Umbilical cord (tissue), 2 donors: ENCODE results near the gene ICAM5. TPM values are rescaled to one million over a fixed set of nuclear protein-coding genes. Genes with fewer than 3 reads are reported as not detected.
A peak's percentile ranks its signal among the peaks of the same experiment; 100 is the strongest.
"Not testable (repeated sequence)": the region's sequence is repeated elsewhere in the genome, so short reads cannot be mapped to it uniquely, and the experiment has no call there.

Experiments
- DNase-seq: peaks from one replicate; pipeline ENCODE4 v3.0.0-alpha.2; 2015; ENCODE audit warnings: low spot score
- total RNA-seq: library from RNA; depleted of rRNA; stranded (reverse); fragments of >200 nt; gene quantifications from one replicate; pipeline ENCODE4 v1.2.3, GENCODE V29; 2014; ENCODE audit warnings: low replicate concordance; ENCODE audit not compliant: insufficient read depth

The ICAM5 gene
- total RNA-seq, 1 donor from 2014 or later, result 3.4 TPM

DNA sequence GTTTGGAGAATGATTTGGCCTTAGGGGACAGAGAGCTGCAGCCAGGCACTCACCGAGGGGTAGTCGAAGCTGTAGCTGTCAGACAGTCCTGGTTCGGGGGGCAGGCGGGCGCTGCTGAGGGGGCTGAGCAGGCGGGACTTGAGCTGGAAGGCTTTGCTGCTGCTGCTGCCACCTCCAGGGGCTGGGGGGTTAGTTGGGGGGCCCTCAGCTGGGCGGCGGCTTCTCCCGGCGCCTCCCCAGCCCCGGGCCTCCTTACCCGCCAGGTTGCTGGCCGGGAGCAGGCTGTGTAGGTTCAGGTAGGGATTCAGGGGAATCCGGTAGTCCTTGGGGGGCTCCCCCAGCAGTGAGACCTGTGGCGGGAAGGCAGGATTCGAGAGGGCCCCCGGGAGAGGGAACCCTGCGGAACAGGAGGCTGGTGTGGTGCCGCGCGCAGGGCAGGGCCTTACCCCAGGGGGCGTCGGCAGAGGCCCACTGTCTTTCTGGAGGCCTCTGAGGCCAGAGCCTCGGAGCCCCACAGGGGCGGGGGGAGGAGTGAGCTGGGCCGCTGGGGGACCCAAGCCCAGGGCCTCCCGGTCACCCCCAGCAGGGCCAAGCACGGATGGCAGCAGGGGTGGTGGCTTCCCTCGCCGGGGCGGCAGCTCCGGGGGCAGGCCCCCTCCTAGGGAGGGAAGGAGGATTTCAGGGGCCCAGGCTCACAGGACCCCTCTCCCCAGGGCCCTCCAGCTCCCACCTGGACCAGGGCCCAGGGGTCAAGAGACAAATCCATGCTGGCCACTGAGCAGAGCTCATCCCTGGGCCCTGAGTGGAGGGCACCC is 31.1 kb downstream of the ICAM5 start:
- DNase-seq, result no peak

DNA sequence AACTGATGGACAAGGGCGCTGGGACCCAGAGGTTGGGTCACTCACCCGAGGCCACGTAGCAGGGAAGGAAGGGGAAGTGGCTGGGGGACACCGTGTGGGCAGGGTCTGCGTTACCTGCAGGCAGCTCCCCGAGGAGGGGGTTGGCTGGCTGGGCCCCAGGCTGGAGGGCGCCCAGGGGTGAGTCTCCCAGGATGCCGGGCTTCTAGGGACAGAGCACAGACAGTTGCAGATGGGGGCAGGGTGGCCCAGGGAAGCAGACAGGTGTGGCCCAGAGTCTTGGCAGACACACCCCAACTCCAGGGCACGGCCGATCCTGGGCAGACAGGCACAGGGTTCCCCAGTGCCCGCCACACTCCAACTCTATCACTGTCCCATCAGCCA is 31.7 kb downstream of the ICAM5 start:
- DNase-seq, result no peak

DNA sequence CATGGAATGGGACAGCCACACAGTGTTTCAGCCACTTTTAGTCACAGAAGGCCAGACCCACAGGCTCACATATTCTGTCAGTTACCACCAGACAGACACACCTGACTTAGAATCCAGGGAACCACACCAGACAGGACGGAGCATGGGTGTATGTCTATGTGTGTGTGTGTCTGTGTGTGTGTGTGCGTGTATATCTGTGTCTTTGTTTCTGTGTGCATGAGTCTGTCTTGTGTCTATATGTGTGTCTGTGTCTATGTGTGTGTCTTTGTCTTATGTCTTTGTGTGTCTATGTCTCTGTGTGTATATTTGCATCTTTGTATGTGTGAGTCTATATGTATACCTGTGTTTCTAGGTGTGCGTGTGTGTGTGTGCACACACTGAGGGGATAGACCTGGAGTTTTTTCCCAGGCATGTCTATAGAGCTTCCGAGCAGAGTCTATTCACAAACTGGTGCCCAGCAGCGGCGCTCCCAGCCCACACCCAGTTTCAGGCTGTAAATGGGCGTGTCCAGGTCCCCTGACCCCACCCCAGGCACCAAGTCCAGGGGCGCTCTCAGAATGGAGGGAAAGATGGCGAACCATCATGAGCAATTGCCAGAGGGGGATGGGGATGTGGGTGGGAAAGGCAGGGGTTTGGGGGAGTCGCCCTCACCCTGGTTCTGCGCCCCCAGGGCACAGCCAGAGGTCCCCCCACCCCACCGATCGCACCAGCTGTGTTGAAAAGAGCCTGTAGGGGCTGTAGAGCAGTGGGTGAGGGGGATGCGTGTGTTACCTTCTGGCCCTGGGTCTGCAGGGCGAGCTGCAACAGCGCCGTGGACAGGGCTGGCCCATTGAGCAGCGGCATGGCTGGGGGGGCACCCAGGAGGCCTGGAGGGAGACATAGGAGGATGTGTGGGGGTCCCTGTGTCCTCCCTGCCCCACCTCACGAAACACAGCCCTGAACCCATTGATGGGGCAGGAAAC is 32.4 kb downstream of the ICAM5 start:
- DNase-seq, result no peak

DNA sequence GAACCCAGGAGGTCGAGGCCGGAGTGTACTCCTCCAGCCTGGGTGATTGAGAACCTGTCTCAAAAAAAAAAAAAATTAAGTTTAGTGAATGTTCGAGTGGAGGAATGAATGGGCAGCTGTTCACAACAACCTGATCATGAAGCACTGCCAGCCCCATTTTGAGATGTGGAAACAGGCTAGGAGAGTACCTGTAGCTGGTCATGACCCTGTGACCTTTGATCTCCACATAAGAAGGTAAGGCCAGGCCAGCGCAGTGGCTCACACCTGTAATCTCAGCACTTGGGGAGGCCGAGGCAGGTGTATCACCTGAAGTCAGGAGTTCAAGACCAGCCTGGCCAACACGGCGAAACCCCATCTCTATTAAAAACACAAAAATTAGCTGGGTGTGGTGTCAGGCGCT is 36.0 kb downstream of the ICAM5 start:
- DNase-seq, result no peak

DNA sequence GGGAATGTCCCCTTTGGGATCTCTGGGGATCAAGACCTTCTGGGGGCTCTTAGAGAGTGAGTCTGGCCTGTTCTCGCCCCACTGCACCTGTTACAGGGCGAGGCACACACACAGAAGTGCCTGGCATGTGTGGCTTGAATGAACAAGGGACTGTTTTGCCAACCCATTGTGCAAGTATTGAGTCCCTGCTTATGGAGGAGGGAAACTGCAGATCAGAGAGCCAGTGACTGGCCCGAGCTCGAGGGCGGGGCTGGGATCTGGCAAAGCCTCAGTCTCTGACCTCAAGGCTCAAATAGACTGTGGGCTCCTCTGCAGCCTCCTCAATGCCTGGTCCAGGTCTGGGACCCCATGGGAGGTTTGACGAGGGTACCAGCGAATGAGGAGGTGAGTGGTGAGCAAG is 38.0 kb downstream of the ICAM5 start:
- DNase-seq, result no peak

DNA sequence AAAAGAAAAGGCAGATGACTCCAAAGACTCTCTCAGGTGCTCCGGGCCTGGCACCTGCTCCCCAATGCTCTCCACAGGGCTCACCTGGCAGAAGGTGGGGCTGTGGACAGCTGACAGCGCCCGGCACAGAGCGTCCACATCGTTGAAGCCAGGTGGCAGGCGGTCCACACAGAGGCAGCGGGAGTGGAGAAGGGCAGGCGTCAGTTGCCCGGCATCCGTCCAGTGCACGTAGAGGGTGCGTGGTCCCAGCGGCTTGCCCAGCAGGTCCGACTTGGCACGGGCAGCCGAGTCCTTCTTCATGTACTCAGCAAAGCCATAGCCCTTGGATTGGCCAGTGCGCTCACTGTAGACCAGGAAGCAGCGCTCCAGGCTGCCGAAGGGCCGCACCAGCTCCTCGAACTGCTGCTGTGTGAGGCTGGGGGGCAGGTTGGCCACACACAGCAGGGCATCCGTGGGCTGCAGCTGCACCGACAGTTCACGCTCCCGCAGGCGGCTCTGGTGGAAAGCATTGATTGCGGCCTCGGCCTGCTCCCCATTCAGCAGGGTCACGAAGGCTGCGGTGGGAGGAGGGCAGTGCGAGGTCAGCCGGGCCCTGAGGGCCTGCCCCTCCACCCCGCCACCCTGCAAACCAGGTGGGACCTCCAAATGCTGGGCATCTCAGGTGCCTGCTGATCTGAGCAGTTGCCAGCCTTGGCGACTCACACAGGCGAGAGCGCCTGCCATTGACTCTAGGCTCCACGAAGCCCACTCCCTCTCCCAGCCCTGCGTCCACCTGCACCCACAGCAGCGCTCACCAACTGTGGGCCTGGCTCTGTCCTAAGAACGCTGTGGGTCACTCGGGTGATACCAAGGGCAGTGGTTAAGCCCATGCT is 39.0 kb downstream of the ICAM5 start:
- DNase-seq, result no peak

DNA sequence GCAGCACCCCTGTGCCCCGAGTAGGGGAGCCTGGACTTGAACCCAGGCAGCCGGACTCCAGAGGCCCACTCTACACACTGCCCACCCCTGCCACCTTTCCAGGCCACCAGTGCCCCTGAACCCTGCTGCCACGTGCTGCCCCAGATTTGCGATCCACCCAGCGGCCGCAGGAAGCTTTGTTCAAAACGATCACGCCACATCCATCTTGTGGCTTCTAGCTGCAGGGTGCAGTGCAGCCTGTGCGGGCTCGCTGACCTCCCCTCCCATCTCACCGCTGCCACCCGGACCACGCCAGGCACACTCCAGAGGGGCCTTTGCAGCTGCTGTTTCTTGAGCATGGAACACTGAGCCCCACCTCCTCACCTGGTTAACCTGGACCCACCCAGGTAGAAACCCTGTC is 39.8 kb downstream of the ICAM5 start:
- DNase-seq, result no peak

DNA sequence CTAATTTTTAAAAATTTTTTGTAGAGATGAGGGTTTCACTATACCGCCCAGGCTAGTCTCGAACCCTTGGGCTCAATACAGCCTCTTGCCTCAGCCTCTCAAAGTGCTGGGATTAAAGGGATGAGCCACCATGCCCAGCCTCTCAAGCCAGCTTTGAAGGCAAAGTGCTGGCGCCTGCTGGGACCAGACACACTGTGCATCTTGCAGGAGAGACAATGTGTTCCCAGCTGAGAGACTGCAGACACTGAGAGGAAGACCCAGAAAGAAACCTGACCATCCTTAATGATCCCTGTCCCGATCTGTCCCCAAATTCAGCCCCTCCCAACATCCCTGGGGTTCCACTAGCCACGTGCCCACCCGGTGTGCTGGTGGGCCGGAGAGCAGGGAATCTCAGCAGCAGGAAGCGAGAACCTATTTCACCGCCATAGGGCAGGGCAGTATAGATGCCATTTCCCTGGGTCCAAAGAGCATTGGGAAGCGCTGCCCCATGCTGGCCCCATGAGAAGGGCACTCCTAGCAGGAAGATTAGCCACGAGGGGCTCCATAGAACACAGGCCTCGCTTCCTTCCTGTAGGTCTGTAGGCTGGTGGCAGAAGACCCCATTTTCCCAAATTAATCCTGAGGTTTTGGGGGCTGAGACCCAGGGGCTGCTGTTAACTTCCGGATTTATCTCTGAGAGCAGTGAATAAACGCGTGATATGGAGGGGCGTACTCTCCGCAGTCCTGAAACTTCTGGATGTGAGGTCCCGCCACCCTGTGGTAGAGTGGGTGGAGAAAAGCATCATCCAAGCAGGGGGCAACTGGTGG is 42.6 kb downstream of the ICAM5 start:
- DNase-seq, result no peak

DNA sequence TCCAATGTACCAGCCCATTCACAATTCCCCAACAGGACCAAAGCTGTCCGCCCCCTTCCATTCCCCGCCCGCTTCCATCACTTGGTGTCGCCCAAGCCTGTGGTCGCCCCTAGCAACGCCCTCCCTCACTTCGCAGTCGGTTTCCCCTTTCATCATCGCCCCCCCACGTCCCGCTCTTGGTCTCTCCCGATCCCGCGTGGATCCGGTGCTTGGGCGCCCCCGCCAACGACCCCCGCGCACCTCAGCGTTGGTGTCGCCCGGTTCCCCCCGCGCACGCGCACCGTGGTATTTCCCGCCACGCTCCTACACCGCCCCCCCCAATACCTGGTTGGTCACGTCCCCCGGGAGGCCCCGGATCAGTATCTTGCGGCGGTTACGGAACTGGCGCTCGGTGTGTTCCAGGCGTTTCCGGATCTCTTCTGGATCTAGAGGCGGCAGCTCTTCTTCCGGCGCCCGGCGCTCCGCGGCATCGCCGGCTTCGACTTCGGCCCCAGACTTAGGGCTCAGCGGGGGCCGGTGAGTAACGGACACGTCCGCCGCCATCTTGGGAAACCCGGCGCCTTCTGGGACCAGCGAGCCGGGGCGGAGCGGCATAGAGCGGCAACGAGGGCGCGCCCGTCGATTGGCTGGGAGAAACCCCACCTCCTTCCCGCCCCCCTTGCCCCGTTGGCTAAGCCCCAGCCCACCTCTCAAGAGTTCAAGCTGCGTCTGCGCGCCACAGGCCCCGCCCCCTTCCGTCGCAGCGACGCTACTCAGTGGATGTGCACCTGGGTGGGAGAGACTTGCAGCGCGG is 43.4 kb downstream of the ICAM5 start, which contains the start of gene RAVER1:
RAVER1 (minus strand) TSS at position 565 of the 793 bp plus-strand sequence; CDS start at position 543, 22 bp downstream.
- peak; percentile 99 for DNase-seq

DNA sequence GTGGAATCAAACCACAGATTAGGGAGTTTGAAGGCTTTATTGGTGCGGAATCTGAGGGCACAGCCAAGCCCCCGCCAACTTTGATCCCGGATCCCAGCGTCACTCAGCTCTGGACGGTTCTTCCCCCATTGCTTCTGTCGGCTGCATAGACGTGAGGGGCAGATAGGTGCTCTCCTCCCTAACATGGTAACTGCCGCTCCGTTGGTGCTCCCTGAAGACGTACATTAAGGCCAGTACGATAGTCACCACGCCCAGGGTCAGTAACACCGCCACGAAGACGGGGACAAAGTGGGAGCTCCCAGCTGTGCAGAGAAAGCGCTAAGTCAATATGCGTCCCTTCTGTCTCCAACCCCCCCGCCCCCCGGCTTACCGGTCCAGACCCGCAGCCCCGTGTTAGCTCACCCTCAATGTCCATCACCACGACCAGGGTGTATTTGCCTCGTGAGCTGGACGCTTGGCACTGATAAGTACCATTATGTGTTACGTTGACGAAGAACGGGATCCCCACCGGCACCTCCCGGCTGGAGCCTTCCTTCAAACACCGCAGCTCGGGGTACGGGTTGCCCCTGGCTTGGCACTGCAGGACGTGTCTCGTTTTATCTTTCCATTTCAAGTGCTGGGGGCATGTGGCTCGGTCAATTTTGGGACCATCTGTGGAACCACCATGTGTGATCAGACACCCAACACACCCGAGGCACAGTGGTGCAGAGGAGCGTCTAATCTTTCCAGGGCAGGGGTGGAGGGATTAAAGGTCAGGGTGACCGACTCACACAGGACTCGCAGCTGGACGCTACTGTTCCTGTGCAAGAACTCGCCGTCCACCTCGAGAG is 44.2 kb downstream of the ICAM5 start:
- DNase-seq, result peak; percentile 10

DNA sequence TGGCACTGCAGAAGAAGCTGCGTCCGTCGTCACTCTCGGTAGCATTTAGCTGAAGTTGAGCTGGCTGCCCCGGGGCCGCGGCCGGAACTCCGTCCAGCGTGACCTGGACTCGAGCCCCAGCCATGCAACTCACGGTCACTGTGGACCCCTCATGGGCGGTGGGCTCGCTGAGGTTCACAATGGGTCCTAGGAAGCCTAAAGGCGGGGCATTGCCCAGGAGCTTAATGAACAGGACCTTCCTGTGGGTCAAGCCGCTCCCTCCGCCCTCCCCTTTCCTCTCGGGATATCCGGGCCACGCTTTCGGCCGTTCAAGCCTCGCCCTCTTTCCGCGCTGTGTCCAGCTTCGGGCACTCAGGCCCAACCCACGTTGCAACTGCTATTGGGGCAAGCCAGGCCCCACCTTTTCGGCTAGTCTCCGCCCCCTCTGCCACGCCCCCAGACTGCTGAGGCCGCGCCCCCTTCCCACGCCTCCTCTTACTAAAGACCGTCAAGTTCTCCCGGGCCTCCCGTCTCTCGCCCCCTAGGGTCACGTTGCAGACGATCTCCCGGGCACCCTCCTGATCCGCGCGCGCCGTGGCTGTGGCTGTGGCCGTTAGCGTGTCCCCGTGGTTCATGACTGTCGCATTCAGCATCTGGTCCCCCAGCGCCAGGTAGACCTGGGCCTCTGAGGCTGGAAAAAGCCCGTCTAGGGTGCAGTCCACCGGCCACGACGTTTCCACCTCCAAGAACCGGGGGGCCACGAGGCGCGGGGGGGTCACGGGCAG is 45.0 kb downstream of the ICAM5 start:
- peak; percentile 97 for DNase-seq

DNA sequence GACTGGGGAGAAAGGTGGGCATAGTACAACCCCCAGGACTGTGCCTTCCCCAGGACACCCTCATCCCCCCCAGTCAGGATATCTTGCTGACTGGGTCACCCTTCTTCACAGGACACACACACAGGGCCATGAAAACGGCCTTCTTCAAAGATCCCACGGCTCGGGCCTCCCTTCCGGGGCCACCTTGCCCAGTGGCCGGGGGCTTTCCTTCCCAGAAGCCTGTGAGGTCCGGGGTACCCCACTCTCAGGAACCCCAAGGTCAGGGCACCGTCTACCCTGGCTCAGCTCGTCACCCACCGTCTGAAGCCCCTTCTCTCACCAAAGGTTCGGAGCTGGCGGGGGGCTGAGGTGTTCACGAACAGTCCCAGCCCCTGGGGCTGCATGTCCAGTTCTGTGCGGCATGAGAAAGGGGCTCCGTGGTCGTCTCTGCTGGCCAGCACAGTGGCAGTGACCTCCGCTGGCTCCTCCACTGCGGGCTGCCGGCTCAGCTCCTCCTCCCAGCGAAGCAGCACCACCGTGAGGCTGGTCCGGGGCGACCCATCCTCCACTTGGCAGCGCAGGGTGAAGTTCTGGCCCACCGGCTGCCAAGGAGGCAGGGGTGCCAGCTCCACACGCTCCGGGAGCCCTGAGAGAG is 45.7 kb downstream of the ICAM5 start:
- no peak for DNase-seq

DNA sequence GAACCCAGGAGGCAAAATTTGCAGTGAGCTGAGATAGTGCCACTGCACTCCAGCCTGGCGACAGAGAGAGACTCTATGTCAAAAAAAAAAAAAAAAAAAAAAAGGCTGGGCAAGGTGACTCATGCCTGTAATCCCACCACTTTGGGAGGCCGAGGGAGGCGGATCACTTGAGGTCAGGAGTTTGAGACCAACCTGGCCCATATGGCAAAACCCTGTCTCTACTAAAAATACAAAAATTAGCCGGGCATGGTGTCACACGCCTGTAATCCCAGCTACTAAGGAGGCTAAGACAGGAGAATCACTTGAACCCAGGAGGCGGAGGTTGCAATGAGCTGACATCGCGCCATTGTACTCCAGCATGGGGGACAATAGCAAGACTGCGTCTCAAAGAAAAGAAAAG is 47.0 kb downstream of the ICAM5 start:
- not testable (repeated sequence) for DNase-seq

DNA sequence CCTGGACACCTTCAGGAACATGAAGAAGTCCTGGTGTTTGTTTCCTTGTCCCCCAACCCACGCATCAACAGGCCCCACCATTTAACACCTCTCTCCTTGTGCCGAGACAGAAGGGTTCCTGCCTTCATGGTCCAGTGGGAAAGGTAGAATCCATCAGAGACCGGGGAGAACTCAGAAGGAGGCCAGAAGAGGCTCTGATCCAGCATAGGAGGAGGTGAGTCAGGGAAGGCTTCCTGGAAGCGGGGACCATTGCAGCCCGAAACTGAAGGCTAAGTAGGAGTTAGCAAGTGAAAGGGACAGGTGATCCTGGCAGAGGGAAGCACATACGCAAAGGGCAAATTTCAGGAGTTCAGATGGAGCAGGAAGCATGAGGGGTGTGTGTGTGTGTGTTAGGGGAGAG is 49.2 kb downstream of the ICAM5 start:
- no peak for DNase-seq

DNA sequence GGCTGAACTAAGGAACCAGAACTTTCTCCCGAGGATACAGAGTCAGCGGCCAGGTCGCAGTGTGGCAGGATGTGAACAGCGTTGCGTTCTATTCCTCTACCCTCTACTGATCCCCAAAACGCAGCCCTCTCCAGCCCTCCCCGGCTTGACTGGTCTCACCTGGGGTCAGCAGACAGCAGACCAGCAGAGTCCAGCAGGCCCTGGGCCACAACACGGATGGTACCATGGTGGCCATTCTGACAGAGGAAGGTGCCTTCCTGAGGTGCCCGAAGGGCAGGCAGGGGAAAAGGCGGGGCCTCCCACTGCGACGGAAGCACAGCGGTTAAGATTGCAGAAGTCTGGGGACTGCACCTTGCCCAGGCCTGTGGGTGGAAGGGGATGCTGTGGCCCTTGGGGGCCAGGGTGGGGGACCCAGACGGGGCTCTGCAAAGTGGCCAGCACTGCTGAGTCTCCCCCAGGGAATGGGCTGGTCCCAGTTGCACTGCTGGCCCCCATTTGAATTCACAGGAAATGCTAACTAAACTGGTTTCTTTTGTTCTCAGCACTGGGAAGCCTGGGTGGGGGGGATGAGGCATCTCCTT is 49.7 kb downstream of the ICAM5 start, which contains the start of gene ICAM3:
ICAM3 (minus strand) TSS at position 245 of the 581 bp plus-strand sequence; CDS start at position 235, 10 bp downstream.
- no peak for DNase-seq

DNA sequence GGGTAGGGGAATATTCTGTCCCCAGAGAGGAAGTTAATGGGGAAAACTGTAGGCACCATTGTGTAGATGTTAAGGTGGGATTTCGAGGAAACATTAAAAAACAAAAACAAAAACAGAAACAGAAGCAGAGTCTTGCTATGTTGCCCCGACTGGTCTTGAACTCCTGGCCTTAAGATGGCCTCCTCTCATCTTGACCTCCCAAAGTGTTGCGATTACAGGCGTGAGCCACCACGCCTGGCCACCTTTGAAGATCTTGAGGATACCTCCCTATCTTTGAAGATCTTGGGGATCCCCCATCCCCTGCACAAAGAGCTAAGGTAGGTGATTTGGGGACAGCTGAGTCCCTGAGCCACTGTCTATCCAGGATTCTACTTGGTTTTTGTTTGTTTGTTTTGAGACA is 50.2 kb downstream of the ICAM5 start:
- DNase-seq, result no peak

DNA sequence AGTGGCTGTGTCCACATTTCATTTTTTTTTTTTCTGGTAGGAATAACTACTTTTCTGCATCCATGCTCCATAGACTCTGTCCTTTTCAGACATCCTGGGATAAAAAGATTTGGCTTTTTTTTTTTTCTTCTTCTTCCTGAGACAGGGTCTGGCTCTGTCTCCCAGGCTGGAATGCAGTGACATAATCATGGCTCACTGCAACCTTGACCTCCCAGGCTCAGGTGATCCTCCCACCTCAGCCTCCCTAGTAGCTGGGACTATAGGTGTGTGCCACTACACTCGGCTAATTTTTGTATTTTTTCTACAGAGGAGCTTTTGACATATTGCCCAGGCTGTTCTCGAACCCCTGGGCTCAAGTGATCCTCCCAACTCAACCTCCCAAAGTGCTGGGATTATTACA is 53.7 kb downstream of the ICAM5 start:
- no peak for DNase-seq
